Activated naive CD4-positive, alpha-beta T cell treated with anti-CD3 and anti-CD28 coated beads for 36 hours (primary cell): Measurements from ENCODE around the gene PHF23. TPM values are rescaled to one million over a fixed set of nuclear protein-coding genes. Genes with fewer than 3 reads are reported as not detected.

Source experiments
- CTCF ChIA-PET: fragments of 350-600 bp; sonication (Branson Sonifier 250); formaldehyde crosslinking; loops from one replicate; lab custom pipeline; 2021; ENCODE audit warnings: antibody characterized with exemption; lab: Charles Lee
- DNase-seq: peaks from one replicate; pipeline ENCODE4 v3.0.0-alpha.2; 2020
- H3K27ac Mint-ChIP-seq: one replicate; pipeline ENCODE4 v1.8.0; 2021; ENCODE audit warnings: mild to moderate bottlenecking, mixed read lengths
- H3K27me3 Mint-ChIP-seq: one replicate; pipeline ENCODE4 v1.8.0; 2021; ENCODE audit warnings: low read depth, mixed read lengths
- H3K36me3 Mint-ChIP-seq: one replicate; pipeline ENCODE4 v1.8.0; 2021; ENCODE audit warnings: low read depth, mixed read lengths
- H3K4me1 Mint-ChIP-seq: one replicate; pipeline ENCODE4 v1.8.0; 2021; ENCODE audit warnings: low read depth, mixed read lengths
- H3K4me3 Mint-ChIP-seq: one replicate; pipeline ENCODE4 v1.8.0; 2021; ENCODE audit warnings: mild to moderate bottlenecking, moderate library complexity, mixed read lengths
- H3K9me3 Mint-ChIP-seq: one replicate; pipeline ENCODE4 v1.8.0; 2021; ENCODE audit warnings: mixed read lengths
- intact Hi-C: fragments of 100-400 bp; cut with micrococcal nuclease; formaldehyde crosslinking; loops from one replicate; pipeline ENCODE4 v1.15.1; 2023
- total RNA-seq, 2 experiments: library from RNA; stranded (reverse); gene quantifications; one replicate each; pipeline ENCODE4 v1.2.3, GENCODE V29; 2021

The PHF23 gene
- total RNA-seq, 2 experiments from 2014 or later: 8.4 to 10.0 TPM

DNA sequence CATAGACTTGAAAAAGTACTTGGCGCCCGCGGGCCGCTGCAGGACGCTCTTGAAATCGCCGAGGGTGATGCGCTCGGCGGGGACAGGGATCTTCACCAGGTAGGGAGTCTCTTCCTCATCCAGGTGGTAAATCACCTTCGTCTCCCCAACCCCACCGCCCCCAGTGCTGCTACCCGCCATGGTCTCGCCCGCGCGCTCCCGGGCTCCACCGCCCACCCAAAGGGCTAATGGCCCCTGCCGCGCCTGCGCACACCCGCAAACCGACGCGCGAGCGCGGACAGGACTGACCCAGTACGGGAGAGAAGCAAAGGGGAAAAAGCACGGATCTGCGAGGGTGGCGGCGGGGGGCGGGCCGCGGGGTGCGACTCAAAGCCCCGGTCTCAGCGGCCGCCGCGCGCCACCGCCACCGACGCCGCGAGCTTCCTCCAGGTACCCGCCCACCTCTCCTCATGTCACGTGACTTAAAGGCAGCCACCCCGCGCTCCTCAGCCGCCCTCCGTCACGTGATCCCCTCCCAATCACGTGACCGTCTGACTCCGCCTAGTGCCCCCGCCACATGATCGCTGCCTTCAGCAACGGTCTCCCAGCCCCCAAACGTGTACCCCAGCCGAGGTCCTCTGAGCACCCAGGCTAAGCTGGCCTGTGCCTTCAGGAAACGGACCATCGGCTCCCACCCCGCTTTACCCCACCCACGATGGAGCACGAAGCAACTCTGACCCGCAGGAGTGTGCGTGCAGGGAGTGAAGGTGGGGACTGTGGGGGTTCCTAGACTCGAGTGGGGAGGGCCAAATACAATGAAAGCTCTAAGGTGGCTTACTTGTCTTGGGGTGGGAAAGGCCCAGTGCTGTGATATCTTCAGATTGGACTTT lies 4.9 kb downstream of the PHF23 start, which contains the start of gene DVL2:
Gene DVL2, minus strand, starts transcription at position 435 of the 869 bp plus-strand sequence. Its CDS starts 255 bp downstream, at position 180.
- peak; percentile 96 for DNase-seq
- Mint-ChIP-seq H3K36me3 (peaks cover 22% of the 10 kb centered on the region), H3K4me1 (peaks cover 52% of the 10 kb centered on the region)

DNA sequence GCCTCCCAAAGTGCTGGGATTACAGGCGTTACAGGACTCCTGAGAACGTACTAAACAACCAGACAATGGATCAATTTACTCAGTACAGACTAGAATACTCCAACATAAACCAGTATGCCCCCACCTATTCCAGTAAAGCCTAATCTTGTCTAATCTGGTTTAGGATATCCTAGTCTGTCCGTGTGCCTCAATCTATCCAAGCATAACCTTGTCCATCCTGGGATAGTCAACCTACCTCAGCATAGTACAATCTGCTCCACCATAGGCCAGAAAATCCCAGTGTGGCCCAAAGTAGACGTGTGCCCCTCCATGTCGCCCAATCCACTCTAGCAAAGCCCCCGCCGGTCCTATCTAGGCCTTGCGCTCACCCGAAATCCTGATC lies 5.6 kb downstream of the PHF23 start:
- no peaks in the 10 kb centered on the region for H3K27me3 Mint-ChIP-seq
- peaks cover 54% of the 10 kb centered on the region for H3K4me1 Mint-ChIP-seq
- intact Hi-C loops: loop anchor here (1.0 to 2.0 kb wide), 3 partner anchors 19 to 251 kb away; partner anchors contain the start of genes EIF5A and POLR2A
- peak overlapping the region; percentile 80 for H3K27ac Mint-ChIP-seq
- CTCF ChIA-PET: interaction anchor here (2.6 kb wide), 1 partner anchor 13 kb away, joined by 15 read pairs; the partner anchor contains the start of genes ACADVL and DLG4
- H3K9me3 Mint-ChIP-seq: no peaks in the 10 kb centered on the region
- H3K36me3 Mint-ChIP-seq: peaks cover 21% of the 10 kb centered on the region
- peak overlapping the region; percentile 90 for H3K4me3 Mint-ChIP-seq
- DNase-seq: no peak

More for the DNA sequence above, 4.9 kb downstream of the PHF23 start, which contains the start of gene DVL2:
- Mint-ChIP-seq H3K4me3 (peak within 1 kb of the TSS; percentile 90), H3K27me3 (no peaks in the 10 kb centered on the region), H3K27ac (peak within 1 kb of the TSS; percentile 88), H3K9me3 (no peaks in the 10 kb centered on the region)
- CTCF ChIA-PET: interaction anchor here (1.3 to 1.9 kb wide), 2 partner anchors 12 to 14 kb away, joined by 3 to 6 read pairs; partner anchors contain the start of genes ACADVL and DLG4
- intact Hi-C loops: loop anchor here (1.0 to 2.0 kb wide), 3 partner anchors 20 to 250 kb away; partner anchors contain the start of genes EIF5A and POLR2A

DNA sequence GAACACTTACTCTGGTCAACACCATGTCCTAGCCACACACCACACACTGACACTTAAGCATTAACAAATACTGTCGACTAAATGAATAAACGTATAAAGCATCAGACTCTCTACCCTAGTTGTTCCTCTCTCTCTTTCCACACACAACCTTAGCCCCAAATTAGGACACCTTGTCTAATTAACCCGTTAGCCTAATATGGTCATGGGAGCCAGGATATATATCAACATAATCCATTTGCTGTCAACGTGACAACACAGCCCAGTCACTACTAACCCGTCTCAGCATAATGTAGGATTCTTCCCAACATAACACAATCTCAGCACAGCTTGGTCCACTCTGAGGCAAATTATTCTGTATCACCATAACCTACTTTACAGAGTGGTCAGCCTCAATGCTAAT lies 7.1 kb downstream of the PHF23 start:
- CTCF ChIA-PET: interaction anchor here (0.7 to 2.6 kb wide), 2 partner anchors 11 to 65 kb away, joined by 5 to 15 read pairs; partner anchors contain the start of genes ACADVL and DLG4
- Mint-ChIP-seq H3K36me3 (peaks cover 25% of the 10 kb centered on the region), H3K4me1 (peaks cover 57% of the 10 kb centered on the region), H3K4me3 (peak overlapping the region; percentile 4), H3K9me3 (no peaks in the 10 kb centered on the region), H3K27me3 (no peaks in the 10 kb centered on the region), H3K27ac (no peak overlapping the region)
- DNase-seq: no peak
- intact Hi-C loops: no loop called here

DNA sequence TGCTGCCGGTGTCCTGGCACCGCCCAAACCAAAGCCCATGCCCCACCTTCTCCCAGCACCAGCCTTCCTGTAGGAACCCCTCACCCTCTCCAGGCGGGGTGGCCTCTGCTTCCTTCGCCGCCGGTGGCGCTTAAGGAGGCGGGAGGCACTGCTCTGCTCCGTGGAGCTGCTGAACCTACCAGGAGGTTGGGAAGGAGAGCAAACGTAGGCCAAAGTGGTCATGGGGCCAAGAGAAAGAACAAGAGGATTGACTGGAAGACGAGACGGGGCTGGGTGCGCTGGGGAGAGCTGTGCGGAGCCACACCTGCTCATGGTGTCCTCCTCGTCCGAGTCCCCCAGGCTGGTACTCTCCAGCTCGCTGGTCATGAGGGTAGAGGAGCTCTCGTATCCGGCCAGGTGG lies 9.8 kb downstream of the PHF23 start:
- Mint-ChIP-seq H3K27me3 (no peaks in the 10 kb centered on the region), H3K9me3 (no peaks in the 10 kb centered on the region), H3K4me3 (no peak overlapping the region), H3K27ac (no peak overlapping the region), H3K4me1 (peaks cover 32% of the 10 kb centered on the region), H3K36me3 (peaks cover 14% of the 10 kb centered on the region)
- CTCF ChIA-PET: interaction anchor here (1.4 kb wide), 1 partner anchor 10 kb away, joined by 3 read pairs; the partner anchor contains the start of genes ACADVL and DLG4
- intact Hi-C loops: no loop called here
- no peak for DNase-seq

DNA sequence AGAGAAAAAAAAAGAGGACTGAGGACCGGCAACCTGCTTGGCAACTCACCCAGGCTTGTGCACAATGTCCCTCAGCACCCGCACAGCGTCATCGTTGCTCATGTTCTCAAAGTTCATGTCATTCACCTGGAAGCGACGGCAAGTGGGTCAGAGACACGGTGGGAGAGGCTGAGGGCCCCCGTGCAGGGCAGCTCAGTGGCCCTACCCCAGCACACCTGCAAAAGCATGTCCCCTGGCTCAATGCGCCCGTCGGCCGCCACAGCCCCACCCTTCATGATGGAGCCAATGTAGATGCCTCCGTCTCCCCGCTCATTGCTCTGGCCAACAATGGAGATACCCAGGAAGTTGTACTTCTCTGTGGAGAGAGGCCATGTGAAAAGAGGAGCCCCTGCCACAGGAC lies 10.3 kb downstream of the PHF23 start:
- Mint-ChIP-seq H3K4me1 (peaks cover 30% of the 10 kb centered on the region), H3K27ac (no peak overlapping the region), H3K4me3 (no peak overlapping the region), H3K36me3 (peaks cover 14% of the 10 kb centered on the region), H3K9me3 (no peaks in the 10 kb centered on the region), H3K27me3 (no peaks in the 10 kb centered on the region)
- no peak for DNase-seq
- intact Hi-C loops: no loop called here
- CTCF ChIA-PET: no interaction called here

DNA sequence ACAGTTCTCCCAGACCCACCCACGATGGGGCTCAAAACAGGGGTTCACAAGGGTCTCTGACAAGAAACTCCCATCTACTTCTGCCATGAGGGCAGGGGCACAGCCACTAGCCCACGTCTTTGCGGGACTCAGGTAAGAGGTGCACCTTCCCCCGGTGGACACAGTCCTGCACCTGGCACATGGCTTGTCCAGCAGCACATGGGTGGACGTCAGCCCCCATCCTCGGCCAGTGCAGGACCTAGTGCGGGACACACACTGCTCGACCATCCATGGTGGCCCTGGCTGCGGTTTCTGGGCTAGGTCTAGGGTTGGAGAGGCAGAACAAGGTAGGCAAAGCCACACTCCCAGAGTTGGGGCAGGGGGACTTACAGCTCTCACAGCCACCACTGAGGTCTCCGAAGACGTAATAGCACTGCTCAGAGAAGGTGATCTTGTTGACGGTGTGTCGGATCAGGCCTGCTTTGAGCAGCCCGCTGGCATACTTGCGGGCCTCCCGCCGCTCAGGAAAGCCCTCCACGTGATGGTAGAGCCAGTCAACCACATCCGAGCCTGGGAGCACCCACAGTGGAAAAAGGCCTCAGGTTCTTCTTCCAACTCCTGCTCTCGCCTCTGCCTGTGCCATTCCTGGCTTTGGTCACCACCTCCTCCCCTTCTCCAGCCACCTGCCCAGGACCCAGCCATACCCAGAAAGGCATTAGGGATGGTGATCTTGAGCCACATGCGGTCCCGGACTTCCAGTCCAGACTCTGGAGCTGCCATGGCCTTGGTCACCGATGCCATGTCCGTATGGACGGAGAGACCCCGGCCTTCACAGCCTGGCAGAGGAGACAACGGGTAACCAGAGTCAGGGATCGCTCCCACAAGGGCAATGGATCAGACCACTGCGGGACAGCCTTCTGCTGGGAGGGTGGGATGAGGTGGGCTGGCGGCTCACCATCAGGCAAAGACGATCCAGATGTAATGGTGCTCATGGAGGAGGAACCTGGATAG lies 12.2 kb downstream of the PHF23 start:
- Mint-ChIP-seq H3K36me3 (peaks cover 21% of the 10 kb centered on the region), H3K27me3 (no peaks in the 10 kb centered on the region), H3K4me3 (no peak overlapping the region), H3K27ac (no peak overlapping the region), H3K4me1 (peaks cover 16% of the 10 kb centered on the region), H3K9me3 (no peaks in the 10 kb centered on the region)
- CTCF ChIA-PET: no interaction called here
- intact Hi-C loops: no loop called here
- DNase-seq: no peak

DNA sequence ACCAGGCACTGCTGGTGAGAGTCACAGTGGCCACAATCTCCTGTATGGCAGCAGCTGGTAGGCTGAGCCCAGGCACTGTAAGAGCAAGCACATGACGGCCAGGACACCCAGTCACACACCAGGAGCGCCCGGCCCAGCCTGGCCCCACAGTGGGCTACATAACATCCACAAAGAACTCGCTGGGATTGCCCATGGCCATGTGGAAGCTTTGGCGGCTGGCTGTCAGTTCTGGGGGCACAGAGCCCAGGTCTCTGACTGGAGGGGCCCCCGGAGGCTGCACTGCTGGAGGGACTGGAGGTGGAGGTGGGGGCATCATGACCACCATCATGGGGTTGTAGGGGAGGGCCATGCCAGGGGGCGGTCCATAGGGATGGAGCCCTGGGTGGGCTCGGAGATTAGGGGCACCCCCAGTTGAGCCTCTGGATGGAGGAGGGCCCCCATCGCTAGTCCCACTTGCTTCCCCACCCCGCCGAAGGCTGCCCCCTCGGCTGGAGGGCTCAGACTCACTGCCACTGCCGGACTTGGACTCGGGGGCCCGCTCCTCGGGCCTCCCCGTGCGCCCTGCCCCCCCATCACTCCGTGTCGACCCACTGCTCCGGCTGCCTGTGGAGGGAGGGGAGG lies 13.4 kb downstream of the PHF23 start:
- intact Hi-C loops: no loop called here
- H3K9me3 Mint-ChIP-seq: no peaks in the 10 kb centered on the region
- H3K27ac Mint-ChIP-seq: no peak overlapping the region
- H3K4me1 Mint-ChIP-seq: peaks cover 20% of the 10 kb centered on the region
- CTCF ChIA-PET: no interaction called here
- H3K27me3 Mint-ChIP-seq: no peaks in the 10 kb centered on the region
- no peak overlapping the region for H3K4me3 Mint-ChIP-seq
- H3K36me3 Mint-ChIP-seq: peaks cover 26% of the 10 kb centered on the region
- DNase-seq: no peak

DNA sequence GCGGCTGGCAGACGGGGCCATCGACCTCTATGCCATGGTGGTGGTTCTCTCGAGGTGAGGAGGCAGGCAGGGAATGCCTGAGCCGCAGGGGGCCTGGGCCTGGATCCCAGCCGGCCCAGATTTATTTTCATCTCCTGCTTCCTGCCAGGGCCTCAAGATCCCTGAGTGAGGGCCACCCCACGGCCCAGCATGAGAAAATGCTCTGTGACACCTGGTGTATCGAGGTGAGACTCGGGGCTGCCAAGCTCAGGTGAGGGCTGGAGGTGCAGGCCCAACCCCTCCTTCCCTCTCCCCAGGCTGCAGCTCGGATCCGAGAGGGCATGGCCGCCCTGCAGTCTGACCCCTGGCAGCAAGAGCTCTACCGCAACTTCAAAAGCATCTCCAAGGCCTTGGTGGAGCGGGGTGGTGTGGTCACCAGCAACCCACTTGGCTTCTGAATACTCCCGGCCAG lies 14.6 kb downstream of the PHF23 start:
- intact Hi-C loops: no loop called here
- H3K36me3 Mint-ChIP-seq: peaks cover 25% of the 10 kb centered on the region
- H3K4me1 Mint-ChIP-seq: peaks cover 24% of the 10 kb centered on the region

DNA sequence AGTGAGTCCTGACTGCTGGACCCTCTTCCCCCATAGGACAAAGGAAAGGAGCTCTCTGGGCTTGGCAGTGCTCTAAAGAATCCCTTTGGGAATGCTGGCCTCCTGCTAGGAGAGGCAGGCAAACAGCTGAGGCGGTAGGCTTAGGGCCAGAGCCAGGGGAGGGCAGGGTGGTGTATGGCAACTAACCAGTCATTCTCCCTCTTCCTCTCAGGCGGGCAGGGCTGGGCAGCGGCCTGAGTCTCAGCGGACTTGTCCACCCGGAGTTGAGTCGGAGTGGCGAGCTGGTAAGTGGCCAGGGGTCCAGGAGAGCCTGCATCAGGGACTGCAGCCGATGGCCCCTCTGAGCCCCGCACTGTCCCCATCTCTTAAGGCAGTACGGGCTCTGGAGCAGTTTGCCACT lies 15.1 kb downstream of the PHF23 start:
- intact Hi-C loops: no loop called here
- DNase-seq: no peak
- Mint-ChIP-seq H3K4me3 (no peak overlapping the region), H3K9me3 (no peaks in the 10 kb centered on the region), H3K27ac (no peak overlapping the region), H3K27me3 (no peaks in the 10 kb centered on the region), H3K36me3 (peaks cover 25% of the 10 kb centered on the region), H3K4me1 (peaks cover 28% of the 10 kb centered on the region)
- CTCF ChIA-PET: interaction anchor here (1.2 kb wide), 1 partner anchor 15 kb away, joined by 3 read pairs; the partner anchor contains the start of gene PHF23

More for the DNA sequence above, 14.6 kb downstream of the PHF23 start:
- H3K27me3 Mint-ChIP-seq: no peaks in the 10 kb centered on the region
- CTCF ChIA-PET: no interaction called here
- no peak overlapping the region for H3K27ac Mint-ChIP-seq
- no peaks in the 10 kb centered on the region for H3K9me3 Mint-ChIP-seq
- DNase-seq: no peak
- no peak overlapping the region for H3K4me3 Mint-ChIP-seq

DNA sequence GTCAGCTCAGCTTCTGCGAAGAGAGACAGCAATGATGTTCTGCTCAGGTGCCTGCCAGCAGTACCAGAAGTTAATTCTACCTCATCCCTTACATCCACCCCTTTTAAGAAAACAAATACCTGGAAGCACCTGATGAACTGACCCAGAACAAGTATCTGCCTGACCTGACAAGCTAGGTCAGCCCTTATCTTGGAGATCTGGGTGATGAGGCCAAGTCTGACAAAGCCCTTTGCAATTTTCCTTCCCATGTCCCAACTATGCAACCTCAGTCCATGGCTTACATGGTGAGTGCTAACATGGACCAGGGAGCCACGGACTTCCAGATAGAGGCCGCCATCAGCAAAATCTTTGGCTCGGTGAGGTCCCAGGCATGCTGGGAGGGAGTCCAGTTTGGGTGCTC lies 15.9 kb downstream of the PHF23 start:
- Mint-ChIP-seq H3K4me1 (peaks cover 33% of the 10 kb centered on the region), H3K27ac (no peak overlapping the region), H3K27me3 (no peaks in the 10 kb centered on the region), H3K36me3 (peaks cover 23% of the 10 kb centered on the region), H3K4me3 (no peak overlapping the region), H3K9me3 (no peaks in the 10 kb centered on the region)
- intact Hi-C loops: no loop called here
- DNase-seq: no peak
- CTCF ChIA-PET: interaction anchor here (1.2 kb wide), 1 partner anchor 16 kb away, joined by 3 read pairs; the partner anchor contains the start of gene PHF23

DNA sequence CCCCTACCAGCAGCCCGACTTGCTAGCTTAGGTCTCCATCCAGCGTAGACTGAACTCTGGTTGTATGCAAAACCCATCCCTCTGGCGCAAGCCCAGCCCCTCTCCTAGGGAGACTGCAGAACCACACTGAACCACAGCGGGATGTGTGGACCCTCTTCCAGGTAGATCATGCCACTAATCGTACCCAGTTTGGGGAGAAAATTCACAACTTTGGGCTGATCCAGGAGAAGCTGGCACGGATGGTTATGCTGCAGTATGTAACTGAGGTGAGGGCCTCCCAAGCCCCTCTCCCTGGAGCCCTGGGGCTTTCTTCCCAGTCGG lies 16.3 kb downstream of the PHF23 start:
- no peak overlapping the region for H3K27ac Mint-ChIP-seq
- DNase-seq: no peak
- intact Hi-C loops: no loop called here
- H3K36me3 Mint-ChIP-seq: peaks cover 20% of the 10 kb centered on the region
- H3K4me3 Mint-ChIP-seq: no peak overlapping the region
- H3K9me3 Mint-ChIP-seq: no peaks in the 10 kb centered on the region
- peaks cover 33% of the 10 kb centered on the region for H3K4me1 Mint-ChIP-seq
- no peaks in the 10 kb centered on the region for H3K27me3 Mint-ChIP-seq
- CTCF ChIA-PET: interaction anchor here (1.2 to 3.4 kb wide), 2 partner anchors 10 to 16 kb away, joined by 3 to 15 read pairs; partner anchors contain the start of gene PHF23
